HEK293 (cell line): ENCODE results near the gene TCF20.

ENCODE experiments used
- CTCF ChIA-PET: fragments of 350-600 bp; formaldehyde crosslinking; extraction: SDS; loops from one replicate; lab custom pipeline; 2021; ENCODE audit warnings: antibody characterized with exemption; lab: Yijun Ruan, JAX
- POLR2A ChIA-PET: fragments of 300-600 bp; formaldehyde crosslinking; extraction: SDS; loops from one replicate; lab custom pipeline; 2020; ENCODE audit warnings: antibody characterized with exemption, inconsistent platforms; lab: Yijun Ruan, JAX
- H3K27ac ChIP-seq: fragments of 200-500 bp; sonication (Bioruptor generic); 2 replicates; pipeline ENCODE4 v1.5.1; 2014; ENCODE audit warnings: low read depth, low read length, control low read depth, inconsistent platforms; ENCODE audit errors: extremely low read depth
- H3K36me3 ChIP-seq, 2 experiments: fragments of 200-500 bp in 1 of 2; sonication (Bioruptor generic) in 1 of 2; 1 replicate in 1 of 2; 2 replicates in 1 of 2; pipeline ENCODE4 v1.5.1; 2014 to 2017; ENCODE audit warnings: inconsistent platforms in 2 of 2, low read length in 2 of 2; ENCODE audit not compliant: control insufficient read depth in 2 of 2, insufficient read depth in 1 of 2
- H3K4me1 ChIP-seq: fragments of 200-500 bp; sonication (Bioruptor generic); 2 replicates; pipeline ENCODE4 v1.5.1; 2014; ENCODE audit warnings: mild to moderate bottlenecking, low read length, inconsistent platforms; ENCODE audit not compliant: control insufficient read depth, insufficient read depth
- H3K4me3 ChIP-seq: 2 replicates; pipeline ENCODE4 v1.5.1; 2011; ENCODE audit warnings: low read depth, mild to moderate bottlenecking, control low read depth, low read length, moderate library complexity
- H3K9me3 ChIP-seq: fragments of 200-500 bp; sonication (Bioruptor generic); 2 replicates; pipeline ENCODE4 v1.5.1; 2014; ENCODE audit warnings: low read depth, low read length, inconsistent platforms; ENCODE audit not compliant: control insufficient read depth, insufficient read depth
- BCL11A ChIP-seq: fragments of 450-650 bp; formaldehyde crosslinking; IDR thresholded peaks from 2 replicates; pipeline ENCODE4 v1.5.1; 2016; ENCODE audit warnings: low read depth, missing biosample characterization, missing genetic modification characterization
- GFI1B ChIP-seq: fragments of 450-650 bp; formaldehyde crosslinking; IDR thresholded peaks from 2 replicates; pipeline ENCODE4 v1.5.1; 2016; ENCODE audit warnings: missing biosample characterization, missing genetic modification characterization
- HIC1 ChIP-seq: fragments of 450-650 bp; formaldehyde crosslinking; IDR thresholded peaks from 2 replicates; pipeline ENCODE4 v1.5.1; 2016; ENCODE audit warnings: missing biosample characterization, missing genetic modification characterization
- IKZF3 ChIP-seq: fragments of 450-650 bp; IDR thresholded peaks from 2 replicates; pipeline ENCODE4 v1.5.0; 2018; ENCODE audit warnings: missing biosample characterization, mild to moderate bottlenecking, missing genetic modification characterization, moderate library complexity
- KLF1 ChIP-seq: fragments of 450-650 bp; formaldehyde crosslinking; IDR thresholded peaks from 2 replicates; pipeline ENCODE4 v1.5.1; 2016; ENCODE audit warnings: missing biosample characterization, missing genetic modification characterization
- MYNN ChIP-seq: fragments of 450-650 bp; formaldehyde crosslinking; IDR thresholded peaks from 2 replicates; pipeline ENCODE4 v1.5.1; 2016; ENCODE audit warnings: missing biosample characterization, missing genetic modification characterization, borderline replicate concordance
- PATZ1 ChIP-seq: fragments of 450-650 bp; formaldehyde crosslinking; IDR thresholded peaks from 2 replicates; pipeline ENCODE4 v1.5.1; 2016; ENCODE audit warnings: missing biosample characterization, missing genetic modification characterization
- PRDM2 ChIP-seq: fragments of 450-650 bp; formaldehyde crosslinking; IDR thresholded peaks from 2 replicates; pipeline ENCODE4 v1.5.1; 2016; ENCODE audit warnings: missing biosample characterization, missing genetic modification characterization, borderline replicate concordance
- SETDB1 ChIP-seq: IDR thresholded peaks from one replicate; pipeline ENCODE4 v1.6.1; 2017; ENCODE audit warnings: mild to moderate bottlenecking, low read length, moderate library complexity, mixed read lengths; ENCODE audit not compliant: insufficient read length
- SP7 ChIP-seq: fragments of 450-650 bp; formaldehyde crosslinking; IDR thresholded peaks from 2 replicates; pipeline ENCODE4 v1.5.1; 2016; ENCODE audit warnings: missing biosample characterization, missing genetic modification characterization
- ZBTB21 ChIP-seq: fragments of 450-650 bp; formaldehyde crosslinking; IDR thresholded peaks from 2 replicates; pipeline ENCODE4 v1.5.1; 2017; ENCODE audit warnings: missing biosample characterization, missing genetic modification characterization
- ZFHX2 ChIP-seq: fragments of 450-650 bp; formaldehyde crosslinking; conservative IDR thresholded peaks from 2 replicates; pipeline ENCODE4 v1.5.1; 2016; ENCODE audit warnings: missing biosample characterization, missing genetic modification characterization
- ZFP41 ChIP-seq: fragments of 450-650 bp; formaldehyde crosslinking; IDR thresholded peaks from 2 replicates; pipeline ENCODE4 v1.5.1; 2016; ENCODE audit warnings: missing biosample characterization, missing genetic modification characterization, borderline replicate concordance
- ZNF16 ChIP-seq: fragments of 450-650 bp; formaldehyde crosslinking; IDR thresholded peaks from 2 replicates; pipeline ENCODE4 v1.5.1; 2016; ENCODE audit warnings: low read depth, missing biosample characterization, missing genetic modification characterization
- ZNF24 ChIP-seq: fragments of 450-650 bp; formaldehyde crosslinking; IDR thresholded peaks from 2 replicates; pipeline ENCODE4 v1.5.1; 2016; ENCODE audit warnings: missing biosample characterization, missing genetic modification characterization
- ZNF350 ChIP-seq: fragments of 450-650 bp; formaldehyde crosslinking; IDR thresholded peaks from 2 replicates; pipeline ENCODE4 v1.5.0; 2017; ENCODE audit warnings: missing biosample characterization, mild to moderate bottlenecking, missing genetic modification characterization
- ZNF366 ChIP-seq: fragments of 450-650 bp; formaldehyde crosslinking; conservative IDR thresholded peaks from 2 replicates; pipeline ENCODE4 v1.5.1; 2016; ENCODE audit warnings: missing biosample characterization, missing genetic modification characterization
- ZNF571 ChIP-seq: fragments of 450-650 bp; formaldehyde crosslinking; IDR thresholded peaks from 2 replicates; pipeline ENCODE4 v1.5.0; 2017; ENCODE audit warnings: missing biosample characterization, missing genetic modification characterization
- ZNF629 ChIP-seq: fragments of 450-650 bp; formaldehyde crosslinking; IDR thresholded peaks from 2 replicates; pipeline ENCODE4 v1.5.1; 2017; ENCODE audit warnings: missing biosample characterization, missing genetic modification characterization
- ZSCAN16 ChIP-seq: fragments of 450-650 bp; formaldehyde crosslinking; IDR thresholded peaks from 2 replicates; pipeline ENCODE4 v1.5.1; 2016; ENCODE audit warnings: missing biosample characterization, missing genetic modification characterization
- ZXDB ChIP-seq: fragments of 450-650 bp; formaldehyde crosslinking; IDR thresholded peaks from 2 replicates; pipeline ENCODE4 v1.5.1; 2016; ENCODE audit warnings: missing biosample characterization, missing genetic modification characterization

TCF20 gene

GRCh38 chr22:42243802-42244060, 26.7 kb downstream of the TCF20 start:
- POLR2A ChIA-PET = interaction anchor here (0.7 kb wide), 1 partner anchor 443 kb away, joined by 3 read pairs; no protein-coding TSS in a partner anchor
- Histone ChIP-seq H3K4me1 (no peaks in the 10 kb centered on the region), H3K27ac (no peak overlapping the region), H3K4me3 (no peak overlapping the region)
- CTCF ChIA-PET = no interaction called here
- no peak for TF ChIP-seq ZFP41 (tag by site-specific recombination)
- TF ChIP-seq ZNF16 (tag by site-specific recombination) = no peak
- TF ChIP-seq, all 188 proteins: peak for 0
- Histone ChIP-seq H3K9me3 (no peaks in the 10 kb centered on the region), H3K36me3 (peaks cover 0 to 5% of the 10 kb centered on the region in 2 experiments; a peak in 1 of 3 replicates)

- ChIA-PET CTCF (no interaction called here), POLR2A (no interaction called here)
- no peaks in the 10 kb centered on the region for H3K9me3 ChIP-seq
- no peak overlapping the region for H3K4me3 ChIP-seq
- no peaks in the 10 kb centered on the region; a peak in 1 of 3 replicates for H3K36me3 ChIP-seq
- H3K4me1 ChIP-seq = peaks cover 11% of the 10 kb centered on the region
- no peak for TF ChIP-seq IKZF3
- H3K27ac ChIP-seq = no peak overlapping the region
These were observed 33.6 kb downstream of the TCF20 start for GRCh38 chr22:42236848-42237247.

- no peaks in the 10 kb centered on the region for H3K9me3 ChIP-seq
- no peak overlapping the region for H3K4me3 ChIP-seq
- ChIA-PET CTCF (interaction anchor here (0.7 kb wide), 1 partner anchor 87 kb away, joined by 3 read pairs; no protein-coding TSS in a partner anchor), POLR2A (no interaction called here)
- no peak overlapping the region for H3K27ac ChIP-seq
- peaks cover 11% of the 10 kb centered on the region for H3K4me1 ChIP-seq
- no peaks in the 10 kb centered on the region; a peak in 1 of 3 replicates for H3K36me3 ChIP-seq
- TF ChIP-seq ZNF24 (tag by site-specific recombination) (no peak), ZNF366 (tag by site-specific recombination) (no peak), ZSCAN16 (tag by site-specific recombination) (no peak), ZFHX2 (tag by site-specific recombination) (no peak), ZNF629 (no peak), HIC1 (tag by site-specific recombination) (no peak), SETDB1 (no peak), PRDM2 (no peak), ZBTB21 (tag by site-specific recombination) (no peak), PATZ1 (tag by site-specific recombination) (no peak), KLF1 (tag by site-specific recombination) (no peak), MYNN (no peak), ZNF350 (tag by site-specific recombination) (no peak), GFI1B (no peak), SP7 (tag by site-specific recombination) (no peak), BCL11A (tag by site-specific recombination) (no peak), ZNF571 (tag by site-specific recombination) (no peak), ZXDB (tag by site-specific recombination) (no peak)
These were observed 34.2 kb downstream of the TCF20 start for GRCh38 chr22:42236268-42236667.
